ENCODE results near the gene CNKSR2.

The CNKSR2 gene

DNA sequence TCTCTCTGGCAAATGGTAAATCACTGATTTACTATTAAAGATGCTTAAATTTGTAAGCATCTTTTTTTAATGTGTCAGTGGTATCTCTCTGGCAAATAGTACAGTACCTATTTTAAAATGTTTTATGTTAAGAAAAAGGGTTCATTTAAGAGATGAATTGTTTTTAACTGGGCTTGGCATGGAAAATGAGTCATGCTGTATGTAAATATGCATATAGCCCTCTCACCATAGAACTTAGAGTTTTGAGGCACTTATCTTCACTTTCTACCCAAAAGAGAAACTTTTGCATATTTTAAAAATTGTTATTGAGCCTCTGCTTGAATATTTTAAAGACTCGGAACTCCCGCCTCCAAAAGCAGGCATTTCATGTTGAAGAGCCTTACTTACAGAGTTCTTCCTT is 246.0 kb downstream of the CNKSR2 start:
- no peak for DNase-seq

DNA sequence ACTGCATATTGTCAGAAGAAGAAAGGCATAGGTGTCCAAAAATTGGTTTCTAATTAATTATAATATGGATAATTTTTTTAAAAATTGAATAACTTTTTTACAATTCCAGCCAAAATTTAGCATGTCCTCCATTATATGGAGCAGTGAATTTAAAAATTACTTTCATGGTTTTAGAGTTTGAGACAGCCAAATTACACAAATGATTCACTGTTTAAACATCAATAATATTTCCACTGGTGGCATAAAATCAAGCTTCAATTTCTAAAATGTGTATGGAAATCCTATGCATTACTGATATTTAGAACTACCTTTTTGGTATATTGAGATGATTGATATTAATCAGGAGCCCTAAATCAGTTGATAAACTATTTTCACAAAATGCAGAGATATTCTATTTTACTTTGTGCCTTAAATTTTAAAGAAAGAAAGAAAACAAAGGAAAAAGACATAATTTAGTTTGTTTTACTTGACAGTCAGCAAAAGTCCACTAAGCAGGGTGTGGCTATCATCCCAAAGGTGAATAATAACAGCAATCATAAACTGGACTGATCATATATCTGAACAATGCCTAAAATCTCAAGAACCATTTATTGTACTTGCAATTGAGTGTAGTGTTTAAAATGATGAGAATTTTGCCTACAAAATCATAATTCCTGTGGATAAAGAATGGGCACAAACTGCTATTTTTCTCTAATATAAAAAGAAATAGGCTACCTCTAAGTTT is 249.7 kb downstream of the CNKSR2 start:
- no peak for DNase-seq

DNA sequence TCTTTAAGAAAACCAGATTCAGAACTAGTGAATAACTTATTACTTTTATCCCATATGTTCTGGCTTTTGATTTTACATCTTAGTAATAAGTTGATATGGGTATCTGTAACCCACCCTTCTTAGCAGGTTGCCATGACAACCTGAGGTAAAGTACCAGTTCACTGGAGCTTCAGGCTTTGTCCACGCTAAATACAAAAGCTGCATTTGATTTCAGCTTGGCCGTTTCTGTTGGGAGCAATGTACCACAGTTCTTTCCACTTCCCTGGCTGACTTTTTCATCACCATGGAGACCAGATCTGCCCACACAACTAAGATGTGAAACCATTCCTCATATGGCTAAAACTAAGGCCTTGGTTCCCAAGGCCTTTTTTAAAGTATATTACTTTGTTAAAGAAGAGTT is 257.8 kb downstream of the CNKSR2 start:
- DNase-seq: no peak

DNA sequence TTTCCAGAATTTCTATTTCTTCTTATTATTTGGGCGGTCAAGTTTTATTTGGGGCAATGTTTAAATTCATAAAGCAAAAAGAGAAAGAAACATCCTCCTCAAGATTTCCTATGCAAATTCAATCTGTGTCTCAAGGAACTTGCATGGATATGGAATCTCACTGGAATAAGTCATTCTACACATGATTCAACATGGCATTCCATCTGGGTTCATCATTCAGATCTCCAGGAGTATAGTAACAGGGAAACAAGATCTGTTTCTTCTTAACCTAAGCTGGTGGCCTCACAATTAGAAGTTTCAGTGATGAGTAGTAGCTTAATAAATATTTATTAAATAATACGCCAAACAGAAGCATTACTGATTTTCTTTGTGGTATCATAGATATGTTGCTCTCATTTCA is 264.1 kb downstream of the CNKSR2 start:
- DNase-seq: no peak

DNA sequence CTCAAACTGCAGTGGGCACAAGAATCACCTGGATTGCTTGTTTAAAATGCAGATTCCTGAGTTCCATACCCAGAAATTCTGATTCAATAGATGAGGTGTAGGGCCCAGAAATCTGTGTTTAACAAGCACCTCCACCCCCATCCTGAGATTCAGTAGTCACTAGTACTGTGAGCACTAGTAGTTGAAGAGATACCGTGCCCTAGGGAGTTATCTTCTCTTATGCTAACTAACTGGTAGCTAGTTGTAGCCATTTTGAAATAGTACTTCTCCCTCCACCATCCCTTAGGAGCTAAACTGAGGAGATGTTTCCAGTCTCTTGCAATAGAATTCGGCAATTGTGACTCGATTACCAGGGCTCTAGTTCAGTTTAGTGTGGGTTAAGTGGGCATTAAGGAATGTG is 265.6 kb downstream of the CNKSR2 start:
- DNase-seq: no peak

DNA sequence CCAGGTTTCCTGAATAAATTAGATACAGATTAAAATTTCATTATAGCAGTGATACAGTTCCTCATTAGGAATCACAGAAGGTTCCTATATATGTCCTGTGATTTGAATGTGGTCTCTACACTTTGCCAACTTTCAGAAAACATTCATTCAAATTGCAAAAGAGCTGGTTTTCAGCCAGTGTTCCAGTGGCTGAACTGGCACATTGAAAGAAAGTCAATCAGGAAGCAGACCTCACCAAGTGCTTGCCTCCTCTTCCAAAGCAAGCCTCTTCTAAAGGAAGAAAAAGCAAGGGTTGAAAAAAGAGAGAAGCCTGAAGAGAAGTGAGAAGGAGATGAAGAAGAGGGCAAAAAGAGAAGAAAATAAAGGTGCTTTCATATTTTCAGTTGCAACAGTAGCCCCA is 271.2 kb downstream of the CNKSR2 start:
- no peak for DNase-seq

DNA sequence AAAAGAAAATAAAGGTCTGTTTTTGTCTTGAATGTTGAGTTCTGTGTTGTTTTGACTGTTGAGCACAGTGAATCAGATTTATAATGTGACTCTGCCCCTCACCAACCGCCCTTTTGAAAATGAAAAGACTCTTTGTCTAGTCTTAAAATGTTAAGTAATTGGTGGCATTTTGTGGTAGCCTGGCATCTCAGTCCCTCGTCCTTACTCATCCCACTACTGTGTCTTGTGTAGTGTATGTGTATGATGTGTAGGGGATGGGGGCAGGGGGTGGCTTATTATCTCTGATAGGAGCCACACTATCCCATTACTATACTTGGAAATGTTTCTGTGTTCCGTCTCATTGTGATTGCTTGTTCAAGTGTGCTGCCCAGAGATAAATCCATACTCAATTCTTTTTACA is 271.7 kb downstream of the CNKSR2 start:
- no peak for DNase-seq

DNA sequence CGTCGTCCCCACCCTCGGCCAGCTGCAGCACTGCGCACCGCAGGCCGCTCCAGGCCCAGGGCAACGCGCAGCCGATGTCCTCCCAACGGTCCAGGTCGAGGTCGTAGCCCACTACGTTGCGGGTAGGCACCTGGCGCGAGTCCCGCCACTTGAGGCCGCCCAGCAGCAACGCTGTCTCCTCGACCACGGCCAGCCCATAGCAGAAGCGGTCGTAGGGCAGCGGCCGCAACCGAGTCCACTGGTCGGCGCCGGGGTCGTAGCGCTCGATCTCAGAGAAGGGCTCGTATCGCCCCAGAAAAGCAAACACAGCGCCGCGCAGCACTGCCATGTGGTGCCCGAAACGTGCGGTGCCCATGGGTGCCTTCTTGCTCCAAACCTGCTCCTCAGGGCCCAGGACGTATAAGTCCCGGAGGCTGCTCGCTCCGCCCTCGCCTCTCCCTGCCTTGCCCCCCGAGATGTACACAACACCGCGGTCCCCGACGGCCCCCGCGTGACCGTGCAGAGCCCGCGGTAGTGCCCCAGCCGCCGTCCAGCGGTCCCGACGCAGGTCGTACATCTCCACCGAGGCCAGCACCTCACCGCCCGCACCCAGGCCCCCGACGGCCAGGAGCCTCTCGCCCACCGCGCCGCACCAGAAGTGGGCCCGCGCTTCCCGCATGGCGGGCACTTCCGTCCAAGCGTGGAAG is 281.8 kb downstream of the CNKSR2 start:
- no peak for DNase-seq

DNA sequence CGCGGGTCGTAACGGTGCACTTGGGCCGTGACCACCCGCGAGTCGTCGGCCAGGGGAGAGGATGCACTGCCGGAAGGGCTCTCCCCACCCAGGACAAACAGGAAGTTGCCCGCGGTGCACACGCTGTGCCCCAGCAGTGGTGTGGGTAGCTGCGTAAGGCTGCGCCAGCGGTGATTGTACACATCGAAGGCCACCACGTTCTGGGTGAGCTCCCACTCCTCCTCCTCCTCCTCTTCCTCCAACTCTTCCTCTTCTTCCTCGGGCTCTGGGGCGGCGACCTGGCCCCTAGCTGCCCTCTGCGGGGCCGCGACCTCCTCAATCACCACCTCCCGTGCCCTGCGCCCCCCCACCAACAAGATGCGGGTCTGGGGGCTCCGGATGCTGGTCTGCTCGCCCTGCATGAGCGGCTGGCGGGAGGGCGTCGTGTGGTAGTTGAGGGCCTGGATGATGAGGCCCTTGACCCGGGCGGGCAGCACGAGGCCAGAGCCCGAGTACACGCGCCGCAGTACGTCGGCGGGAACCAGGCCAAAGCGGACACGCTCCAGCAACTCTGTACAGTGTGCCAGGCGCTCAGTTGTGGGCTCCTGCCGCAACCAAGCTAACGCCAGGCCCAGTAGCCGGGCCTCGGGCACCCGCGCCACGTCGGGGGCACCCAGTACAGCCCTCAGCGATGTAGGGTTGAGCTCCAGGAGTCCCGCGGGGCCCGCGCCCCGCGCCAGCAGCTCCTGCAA is 282.5 kb downstream of the CNKSR2 start:
- no peak for DNase-seq

DNA sequence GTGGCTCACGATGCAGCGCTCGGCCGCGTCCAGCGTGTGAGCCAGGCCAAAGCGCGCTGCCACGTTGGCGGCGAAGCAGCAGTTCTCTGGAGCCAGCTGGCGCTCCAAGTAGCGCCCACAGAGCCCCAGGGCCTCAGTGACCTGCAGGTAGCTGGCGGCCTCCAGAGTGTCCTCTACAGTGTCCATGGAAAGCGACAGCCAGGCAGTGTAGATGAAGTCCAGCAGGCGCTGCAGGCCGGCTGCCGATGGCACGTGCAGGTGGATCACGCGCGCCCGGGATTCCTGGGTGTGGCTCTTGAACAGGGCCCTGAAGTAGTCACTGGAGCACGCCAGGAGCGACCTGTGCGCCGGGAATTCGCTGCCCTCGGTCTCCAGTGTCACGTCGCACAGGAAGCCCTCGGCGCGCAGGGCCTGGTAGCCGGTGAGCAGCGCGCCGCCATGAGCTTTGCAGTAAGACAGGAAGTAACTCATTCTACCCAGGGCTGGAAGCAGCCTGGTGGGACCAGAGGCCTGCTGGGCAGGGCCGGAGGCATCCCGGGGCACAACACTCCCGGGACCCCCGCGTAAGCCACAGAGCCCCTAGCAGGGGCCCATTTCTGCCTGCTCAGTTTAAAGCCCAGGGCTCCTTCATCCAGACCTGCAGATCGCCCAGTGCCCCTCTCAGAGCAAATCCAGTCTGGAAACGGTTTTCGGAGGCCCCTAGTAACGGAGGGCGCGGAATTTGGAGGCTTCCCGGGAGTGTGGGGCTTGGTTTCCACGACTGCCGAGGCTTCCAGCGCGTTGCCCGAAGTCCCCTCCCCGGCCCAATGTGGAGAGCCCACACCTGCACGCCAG is 283.3 kb downstream of the CNKSR2 start:
- DNase-seq: no peak

DNA sequence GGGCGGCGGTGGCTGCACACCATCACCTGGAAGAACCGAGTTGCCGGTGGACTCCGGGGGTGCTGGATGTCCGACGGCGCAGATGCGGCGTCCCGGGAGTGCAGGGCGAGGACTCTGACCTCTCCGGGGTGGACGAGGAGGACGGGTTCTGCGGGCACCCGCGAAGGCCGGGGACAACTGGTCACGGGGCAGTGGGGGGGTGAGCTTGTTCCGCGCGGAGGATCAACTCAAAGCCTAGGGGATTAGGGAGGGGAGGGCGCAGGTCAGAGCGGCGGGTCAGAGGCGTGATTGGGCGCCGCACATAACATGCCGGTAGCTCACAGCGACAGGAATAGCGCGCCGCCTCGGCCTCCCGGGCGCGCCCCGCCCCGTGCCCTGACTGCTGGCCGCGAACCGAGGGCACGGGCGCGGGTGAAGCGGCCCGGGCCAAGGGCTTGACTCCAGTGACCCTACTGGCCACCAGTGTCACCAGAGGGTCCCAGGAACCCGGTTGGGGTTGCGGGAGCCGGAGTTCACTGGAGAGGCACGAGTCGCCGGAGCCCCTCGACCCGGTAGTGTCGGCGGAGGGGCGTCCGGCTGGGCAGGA is 284.0 kb downstream of the CNKSR2 start, which contains the start of gene KLHL34:
KLHL34 (minus strand) TSS at position 179 of the 586 bp plus-strand sequence. CDS start 542 bp downstream, outside the sequence.
- no peak for DNase-seq

DNA sequence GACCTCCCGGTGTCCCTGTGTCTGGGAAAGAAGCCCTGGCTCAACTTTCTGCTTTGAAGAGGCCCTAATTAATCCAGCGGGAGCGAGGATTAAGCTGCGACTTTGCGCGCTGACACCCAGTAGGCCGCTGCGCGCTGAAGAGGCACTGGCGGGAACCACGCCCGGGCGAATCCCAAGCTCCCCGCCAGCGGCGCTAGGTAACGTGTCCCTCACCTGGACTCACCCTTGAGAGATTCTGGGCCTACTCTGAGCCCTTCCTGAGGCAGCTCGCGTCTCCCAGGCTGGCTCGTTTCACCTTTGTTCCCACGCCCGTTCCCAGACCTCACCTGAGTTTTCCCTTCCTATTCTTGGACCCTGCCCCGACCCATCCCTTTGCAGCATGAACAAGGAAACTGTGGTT is 284.5 kb downstream of the CNKSR2 start:
- no peak for DNase-seq

DNA sequence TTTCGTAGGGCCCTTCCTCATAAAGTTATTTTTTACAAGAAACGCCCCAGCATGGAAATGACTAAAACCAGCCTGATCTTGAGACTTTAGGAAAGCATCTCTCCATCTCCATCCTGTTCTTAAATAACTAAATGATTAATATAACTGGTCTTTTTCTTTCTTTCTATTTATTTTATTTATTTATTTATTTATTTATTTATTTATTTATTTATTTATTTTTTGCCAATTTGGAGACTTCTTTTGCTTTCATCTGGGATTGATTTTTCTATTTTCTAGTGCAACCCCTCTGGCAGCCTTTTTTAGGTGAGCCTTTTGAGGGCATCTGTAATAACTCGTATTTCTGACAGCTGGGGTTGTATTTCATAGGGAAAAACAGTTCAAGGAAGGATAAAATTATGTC is 285.1 kb downstream of the CNKSR2 start:
- no peak for DNase-seq

DNA sequence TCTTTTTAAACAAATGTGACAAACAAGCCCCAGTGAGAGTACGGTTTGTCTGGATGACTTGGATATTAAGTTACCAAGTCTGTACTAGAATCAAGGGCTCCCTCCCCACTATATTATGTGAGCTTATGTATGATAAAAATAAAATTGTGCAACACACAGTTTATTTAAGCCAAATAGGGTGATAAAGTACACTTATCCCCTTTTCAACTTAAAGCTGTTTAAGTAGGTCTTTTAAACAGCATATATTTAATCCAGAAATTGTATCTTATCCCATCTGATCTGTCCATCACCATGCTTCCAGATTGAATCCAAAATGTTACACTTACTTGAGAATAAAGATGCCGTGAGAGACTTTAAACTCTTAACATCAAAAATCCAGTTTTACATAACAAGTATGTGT is 285.9 kb downstream of the CNKSR2 start:
- no peak for DNase-seq

DNA sequence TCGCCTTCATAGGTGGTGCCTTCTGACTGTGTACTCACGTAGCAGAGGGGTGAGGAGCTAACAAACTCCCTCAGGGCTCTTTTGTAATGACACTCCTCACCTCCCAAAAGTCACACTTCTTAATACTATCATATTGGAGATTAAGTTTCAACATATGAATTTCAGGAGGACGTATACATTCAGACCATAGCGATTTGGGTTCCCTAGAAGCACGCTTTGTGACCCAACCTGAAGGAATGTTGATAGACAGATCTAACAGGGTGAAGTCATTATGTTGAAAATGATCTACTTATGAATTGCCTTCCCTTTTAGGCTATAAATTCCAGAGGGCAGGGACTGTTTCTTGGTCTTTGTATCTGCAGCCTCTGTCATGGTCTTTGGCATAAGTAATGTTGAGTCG is 287.1 kb downstream of the CNKSR2 start:
- no peak for DNase-seq

DNA sequence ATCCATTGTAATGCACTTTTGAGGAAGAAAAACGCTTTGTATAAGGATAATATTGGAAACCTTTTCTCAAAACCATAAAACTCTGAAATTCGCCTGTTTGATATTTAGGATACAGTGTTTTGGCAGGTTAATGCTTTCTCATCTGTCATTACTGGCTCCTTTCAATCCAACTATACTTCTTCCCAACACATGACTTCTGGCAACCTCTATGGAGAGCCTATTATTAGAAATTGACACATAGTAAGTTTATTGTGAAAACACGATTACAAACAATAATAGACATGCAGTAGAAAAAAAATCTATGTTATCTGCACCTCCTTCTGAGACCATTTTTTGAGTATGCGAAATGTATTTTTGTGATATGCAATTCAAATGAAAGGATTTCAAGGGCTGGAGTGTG is 288.5 kb downstream of the CNKSR2 start:
- no peak for DNase-seq

DNA sequence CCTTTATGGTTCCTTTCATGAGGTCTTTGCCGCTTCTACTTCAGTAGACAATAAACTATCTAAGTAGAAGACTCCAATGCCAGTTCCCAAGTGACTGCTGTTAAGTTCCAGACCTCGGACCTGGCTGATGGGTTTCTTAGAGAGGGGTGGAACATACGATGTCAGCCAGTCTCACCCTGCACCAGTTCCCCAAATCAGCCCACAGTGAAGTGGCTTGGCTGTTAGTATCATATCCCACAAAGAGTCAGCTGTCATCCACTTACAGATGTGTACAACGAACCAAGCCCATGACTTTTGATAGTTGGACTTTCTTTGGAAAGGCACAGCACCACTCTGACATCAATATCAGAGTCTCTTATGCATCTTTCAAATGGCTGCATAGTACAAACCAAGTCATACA is 292.0 kb downstream of the CNKSR2 start:
- DNase-seq: no peak

DNA sequence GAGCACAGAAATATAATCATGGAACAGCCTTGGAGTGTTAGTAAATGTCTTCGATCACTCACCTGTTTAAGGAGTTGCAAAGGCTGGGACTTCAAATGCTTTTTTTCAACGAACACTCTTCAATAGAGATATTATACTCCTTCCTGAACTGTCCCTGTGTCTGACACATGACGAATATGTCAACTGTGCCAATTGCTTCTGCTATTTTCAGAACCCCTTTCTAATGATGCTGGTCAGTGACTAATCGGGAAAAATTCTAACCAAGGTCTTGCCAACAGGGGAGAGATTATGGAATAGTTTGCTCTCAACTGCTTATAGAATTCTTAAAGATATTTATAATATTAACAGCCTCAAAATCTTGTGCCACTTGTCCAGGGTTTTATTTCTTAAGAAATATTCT is 292.5 kb downstream of the CNKSR2 start:
- no peak for DNase-seq

DNA sequence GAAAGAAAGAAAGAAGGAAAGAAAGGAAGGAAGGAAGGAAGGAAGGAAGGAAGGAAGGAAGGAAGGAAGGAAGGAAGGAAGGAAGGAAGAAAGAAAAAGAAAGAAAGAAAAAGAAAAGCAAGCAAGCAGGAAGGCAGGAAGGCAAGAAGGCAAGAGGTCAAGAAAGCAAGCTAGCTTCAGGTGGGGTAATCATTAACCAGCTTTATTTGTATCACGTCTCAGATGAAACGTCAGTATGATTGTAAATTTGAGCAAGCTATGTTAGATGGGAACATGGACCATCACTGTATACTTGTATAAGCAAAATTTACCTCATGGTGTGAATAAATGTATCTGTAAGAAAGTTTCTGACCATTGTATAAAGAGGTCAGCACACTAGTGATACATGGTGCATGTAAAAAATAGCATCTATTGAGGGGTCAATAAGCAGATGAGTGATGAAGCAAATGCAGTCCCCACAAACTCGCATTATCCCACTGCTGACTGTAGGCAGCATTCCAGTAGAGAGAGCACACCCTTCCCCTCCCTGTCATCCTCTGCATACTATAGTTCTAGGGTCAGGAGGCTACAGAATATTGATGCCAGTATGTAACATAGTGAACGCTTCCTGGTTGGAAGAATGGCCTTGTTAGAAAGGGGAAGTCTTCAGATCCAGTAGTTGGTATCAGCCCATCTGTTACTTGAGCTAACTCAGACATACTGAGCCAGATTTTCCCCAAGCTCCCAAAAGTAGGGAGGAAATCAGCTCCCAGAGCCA is 300.4 kb downstream of the CNKSR2 start:
- DNase-seq: no peak

DNA sequence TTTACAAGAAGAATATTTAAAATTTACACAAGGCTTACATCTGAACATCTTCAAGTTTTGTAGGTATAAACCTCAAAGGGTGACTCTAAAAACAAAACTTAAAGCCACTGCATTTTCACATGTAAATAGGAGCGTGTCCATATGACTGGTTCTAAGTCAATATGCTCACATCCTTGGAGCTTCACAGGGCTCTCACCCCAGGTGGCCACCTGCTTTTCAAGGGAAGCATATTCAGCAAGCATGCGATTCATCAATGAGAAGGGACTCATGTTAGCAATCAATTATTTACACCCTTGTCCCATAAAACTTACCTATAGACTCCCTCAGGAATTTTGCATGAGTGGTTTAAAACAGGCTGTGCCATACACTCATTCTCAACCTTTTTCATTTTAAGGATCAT is 301.7 kb downstream of the CNKSR2 start:
- no peak for DNase-seq

DNA sequence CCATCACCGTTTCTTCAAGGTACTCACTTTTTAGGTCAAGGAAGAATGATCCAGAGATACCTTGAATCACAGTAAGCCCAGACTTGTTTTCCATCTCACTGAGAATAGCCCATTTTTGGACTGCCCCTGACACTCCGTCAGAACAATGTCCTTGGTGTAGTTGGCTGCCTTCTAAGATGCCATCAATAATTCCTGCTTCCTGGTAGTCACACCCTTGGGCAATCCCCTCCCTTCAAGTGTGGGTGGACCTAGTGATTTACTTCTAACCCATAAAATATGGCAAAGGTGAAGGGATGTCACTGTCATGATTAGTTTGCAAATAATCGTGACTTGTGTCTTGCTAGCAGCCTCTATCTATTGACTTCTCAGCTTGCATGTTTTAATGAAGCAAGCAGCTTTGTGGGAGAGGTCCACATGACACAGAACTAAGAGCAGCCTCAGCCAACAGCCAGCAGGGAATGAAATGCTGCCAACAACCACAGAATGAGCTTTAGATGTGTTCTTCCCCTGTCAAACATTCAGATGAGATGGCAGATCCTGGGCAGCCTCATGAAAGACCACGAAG is 303.9 kb downstream of the CNKSR2 start:
- no peak for DNase-seq

DNA sequence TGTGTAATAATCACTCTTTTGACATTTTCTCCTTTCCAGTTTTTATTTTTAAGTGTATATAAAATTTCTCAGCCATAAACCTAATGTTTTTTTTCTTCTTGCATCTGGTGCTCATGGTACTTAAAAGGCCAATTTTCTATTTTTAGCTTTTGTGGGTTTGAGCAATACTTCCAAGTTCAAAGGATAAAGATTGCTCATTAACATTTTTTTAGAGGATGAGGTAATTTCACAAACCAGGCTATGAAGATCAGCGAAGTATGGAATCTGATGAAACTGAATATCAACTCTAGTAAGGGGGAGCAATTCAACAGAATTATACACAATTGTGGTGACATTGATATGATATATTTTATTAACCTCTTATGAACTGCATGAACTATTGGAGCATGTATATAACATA is 309.7 kb downstream of the CNKSR2 start:
- DNase-seq: no peak
